Endothelial cell (in vitro differentiated cells): ENCODE data around the gene TMEM63A. TPM values are rescaled to one million over a fixed set of nuclear protein-coding genes. Genes with fewer than 3 reads are reported as not detected.
"Not testable (repeated sequence)": the region's sequence is repeated elsewhere in the genome, so short reads cannot be mapped to it uniquely, and the experiment has no call there.

Experiments
- DNase-seq: peaks from one replicate; pipeline ENCODE4 v3.0.0; 2021; ENCODE audit warnings: low spot score
- H3K27ac Mint-ChIP-seq: one replicate; pipeline ENCODE4 v1.8.0; 2021; ENCODE audit warnings: mixed read lengths, inconsistent platforms; ENCODE audit not compliant: unreplicated experiment
- H3K27me3 Mint-ChIP-seq: one replicate; pipeline ENCODE4 v1.8.0; 2021; ENCODE audit warnings: mild to moderate bottlenecking, moderate library complexity, mixed read lengths, inconsistent platforms; ENCODE audit not compliant: unreplicated experiment
- H3K36me3 Mint-ChIP-seq: one replicate; pipeline ENCODE4 v1.8.0; 2021; ENCODE audit warnings: mild to moderate bottlenecking, low read depth, mixed read lengths, inconsistent platforms; ENCODE audit not compliant: unreplicated experiment
- H3K4me1 Mint-ChIP-seq: one replicate; pipeline ENCODE4 v1.8.0; 2021; ENCODE audit warnings: mild to moderate bottlenecking, mixed read lengths, inconsistent platforms; ENCODE audit not compliant: unreplicated experiment
- H3K4me3 Mint-ChIP-seq: one replicate; pipeline ENCODE4 v1.8.0; 2021; ENCODE audit warnings: mild to moderate bottlenecking, mixed read lengths, inconsistent platforms; ENCODE audit not compliant: unreplicated experiment
- H3K9me3 Mint-ChIP-seq: one replicate; pipeline ENCODE4 v1.8.0; 2021; ENCODE audit warnings: mixed read lengths, inconsistent platforms; ENCODE audit not compliant: unreplicated experiment
- total RNA-seq: library from RNA; stranded (reverse); fragmentation: NEBNext Ultra II Directional; extraction: Animal tissue kit (Norgen Biotek cat#: 25700); gene quantifications from one replicate; pipeline ENCODE4 v1.2.1, GENCODE V29; 2021; ENCODE audit not compliant: unreplicated experiment
- TF ChIP-seq, protein P1 (sequence below): fragments of 200-600 bp; sonication (generic); IDR thresholded peaks from one replicate; pipeline ENCODE4 v1.5.0; 2021; ENCODE audit warnings: antibody characterized with exemption; ENCODE audit not compliant: unreplicated experiment

TMEM63A gene
- total RNA-seq, 1 donor from 2014 or later, result 79.9 TPM

DNA sequence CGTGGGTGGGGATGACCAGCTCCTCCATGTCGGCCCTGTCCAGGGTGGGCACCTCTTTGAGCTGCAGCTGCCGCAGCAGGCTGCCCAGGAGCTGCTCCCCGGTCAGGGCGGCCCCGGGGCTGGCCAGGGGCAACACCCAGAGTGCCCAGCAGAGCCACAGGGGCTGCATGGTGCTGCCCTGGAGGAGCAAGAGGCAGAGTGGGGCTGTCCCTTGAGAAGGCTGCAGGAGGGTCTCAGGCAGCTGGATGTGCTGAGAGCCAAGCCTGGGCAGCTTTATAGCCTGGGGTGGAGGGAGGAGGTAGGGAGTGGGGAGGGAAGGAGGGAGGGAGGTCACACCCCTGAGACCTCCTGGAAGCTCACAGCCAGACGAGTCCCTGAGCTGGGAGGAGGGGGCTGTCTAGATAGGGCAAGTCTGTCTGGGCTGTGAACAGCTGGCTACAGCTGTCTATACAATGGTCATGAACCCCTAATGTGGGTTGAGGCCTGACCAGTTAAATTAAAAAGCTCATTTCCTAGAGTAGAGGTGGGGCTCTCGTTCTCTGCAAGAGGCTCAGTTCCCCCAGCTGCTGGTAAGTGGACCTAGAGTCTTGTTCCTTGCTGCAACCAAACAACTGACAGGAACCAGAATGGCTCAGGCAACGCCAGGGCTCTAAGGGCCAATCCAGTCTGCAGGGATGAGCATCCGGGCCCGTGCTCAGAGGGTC lies 6.9 kb upstream of the TMEM63A start, which contains the start of gene LEFTY1:
LEFTY1 (minus strand) TSS at position 249 of the 704 bp plus-strand sequence; CDS start at position 169, 80 bp downstream.
- H3K27ac Mint-ChIP-seq, result peak within 1 kb of the TSS; percentile 20
- H3K4me3 Mint-ChIP-seq, result peak within 1 kb of the TSS; percentile 56
- H3K4me1 Mint-ChIP-seq, result peaks cover under 1% of the 10 kb centered on the region
- H3K36me3 Mint-ChIP-seq, result no peaks in the 10 kb centered on the region
- TF ChIP-seq, protein P1, sequence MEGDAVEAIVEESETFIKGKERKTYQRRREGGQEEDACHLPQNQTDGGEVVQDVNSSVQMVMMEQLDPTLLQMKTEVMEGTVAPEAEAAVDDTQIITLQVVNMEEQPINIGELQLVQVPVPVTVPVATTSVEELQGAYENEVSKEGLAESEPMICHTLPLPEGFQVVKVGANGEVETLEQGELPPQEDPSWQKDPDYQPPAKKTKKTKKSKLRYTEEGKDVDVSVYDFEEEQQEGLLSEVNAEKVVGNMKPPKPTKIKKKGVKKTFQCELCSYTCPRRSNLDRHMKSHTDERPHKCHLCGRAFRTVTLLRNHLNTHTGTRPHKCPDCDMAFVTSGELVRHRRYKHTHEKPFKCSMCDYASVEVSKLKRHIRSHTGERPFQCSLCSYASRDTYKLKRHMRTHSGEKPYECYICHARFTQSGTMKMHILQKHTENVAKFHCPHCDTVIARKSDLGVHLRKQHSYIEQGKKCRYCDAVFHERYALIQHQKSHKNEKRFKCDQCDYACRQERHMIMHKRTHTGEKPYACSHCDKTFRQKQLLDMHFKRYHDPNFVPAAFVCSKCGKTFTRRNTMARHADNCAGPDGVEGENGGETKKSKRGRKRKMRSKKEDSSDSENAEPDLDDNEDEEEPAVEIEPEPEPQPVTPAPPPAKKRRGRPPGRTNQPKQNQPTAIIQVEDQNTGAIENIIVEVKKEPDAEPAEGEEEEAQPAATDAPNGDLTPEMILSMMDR, result no peak
- H3K27me3 Mint-ChIP-seq, result peaks cover 4% of the 10 kb centered on the region
- no peaks in the 10 kb centered on the region for H3K9me3 Mint-ChIP-seq
- DNase-seq, result no peak

- Mint-ChIP-seq H3K27ac (no peak overlapping the region), H3K4me3 (peak overlapping the region; percentile 56)
Observed at GRCh38 chr1:225888289-225888897, 6.2 kb upstream of the TMEM63A start.

DNA sequence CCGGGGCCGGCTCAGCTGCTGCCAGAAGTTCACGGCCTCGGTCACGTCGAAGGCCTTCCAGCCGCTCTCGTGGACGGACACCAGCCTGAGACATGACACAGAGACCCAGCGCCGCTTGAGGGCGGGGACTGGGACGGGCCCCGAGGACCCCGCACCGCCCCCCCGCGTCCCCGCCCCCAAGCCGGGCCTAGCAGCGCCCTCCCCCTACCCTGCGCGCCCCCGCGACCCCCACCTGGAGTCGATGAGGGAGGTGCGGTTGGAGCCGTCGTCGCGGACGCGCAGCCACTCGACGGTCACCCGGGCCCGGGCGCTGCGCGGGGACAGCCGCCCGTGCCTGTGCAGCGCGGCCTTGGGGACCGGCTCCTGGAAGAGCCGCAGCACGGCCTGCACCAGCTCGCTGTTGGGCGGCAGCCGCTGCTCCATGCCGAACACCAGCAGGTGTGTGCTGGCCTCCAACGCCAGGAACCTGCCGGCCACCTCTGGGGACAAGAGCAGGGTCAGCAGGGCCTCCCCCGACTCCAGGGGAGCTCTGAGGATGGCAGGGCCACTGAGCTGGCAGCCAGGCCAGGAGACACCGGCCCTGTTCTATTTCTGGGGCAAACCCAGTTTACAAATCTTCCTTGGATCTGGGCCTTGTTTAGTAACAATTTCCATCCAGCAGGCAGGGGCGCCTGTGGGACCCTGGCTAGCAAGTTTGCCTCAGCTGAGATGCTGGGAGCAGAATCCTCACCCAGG lies 5.5 kb upstream of the TMEM63A start:
- peak overlapping the region; percentile 56 for H3K4me3 Mint-ChIP-seq
- not testable (repeated sequence) for H3K27ac Mint-ChIP-seq, H3K9me3 Mint-ChIP-seq, DNase-seq, H3K27me3 Mint-ChIP-seq, H3K4me1 Mint-ChIP-seq, H3K36me3 Mint-ChIP-seq

More at GRCh38 chr1:225888289-225888897, 6.2 kb upstream of the TMEM63A start:
- Mint-ChIP-seq H3K9me3 (no peaks in the 10 kb centered on the region), H3K27me3 (peaks cover 6% of the 10 kb centered on the region), H3K36me3 (no peaks in the 10 kb centered on the region), H3K4me1 (peaks cover 2% of the 10 kb centered on the region)
- TF ChIP-seq, protein P1, result no peak
- no peak for DNase-seq

DNA sequence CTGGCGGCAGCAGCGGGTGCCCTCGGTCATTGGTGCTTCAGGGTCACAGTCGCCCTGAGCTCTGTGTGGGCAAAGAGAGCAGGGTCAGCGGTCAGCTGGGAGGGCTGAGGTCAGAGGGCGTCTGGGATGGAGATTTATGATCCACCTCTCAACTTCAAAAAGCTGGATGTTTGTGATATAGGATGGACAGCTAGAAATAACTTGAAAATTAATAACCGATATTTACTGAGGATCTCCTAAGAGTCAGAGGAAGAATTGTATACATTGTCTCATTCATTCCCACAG lies 4.8 kb upstream of the TMEM63A start:
- H3K4me1 Mint-ChIP-seq, result peaks cover 2% of the 10 kb centered on the region
- H3K9me3 Mint-ChIP-seq, result no peaks in the 10 kb centered on the region
- DNase-seq, result no peak
- no peak overlapping the region for H3K4me3 Mint-ChIP-seq
- H3K27me3 Mint-ChIP-seq, result peaks cover 9% of the 10 kb centered on the region
- H3K27ac Mint-ChIP-seq, result no peak overlapping the region
- TF ChIP-seq, protein P1, result no peak
- H3K36me3 Mint-ChIP-seq, result no peaks in the 10 kb centered on the region

DNA sequence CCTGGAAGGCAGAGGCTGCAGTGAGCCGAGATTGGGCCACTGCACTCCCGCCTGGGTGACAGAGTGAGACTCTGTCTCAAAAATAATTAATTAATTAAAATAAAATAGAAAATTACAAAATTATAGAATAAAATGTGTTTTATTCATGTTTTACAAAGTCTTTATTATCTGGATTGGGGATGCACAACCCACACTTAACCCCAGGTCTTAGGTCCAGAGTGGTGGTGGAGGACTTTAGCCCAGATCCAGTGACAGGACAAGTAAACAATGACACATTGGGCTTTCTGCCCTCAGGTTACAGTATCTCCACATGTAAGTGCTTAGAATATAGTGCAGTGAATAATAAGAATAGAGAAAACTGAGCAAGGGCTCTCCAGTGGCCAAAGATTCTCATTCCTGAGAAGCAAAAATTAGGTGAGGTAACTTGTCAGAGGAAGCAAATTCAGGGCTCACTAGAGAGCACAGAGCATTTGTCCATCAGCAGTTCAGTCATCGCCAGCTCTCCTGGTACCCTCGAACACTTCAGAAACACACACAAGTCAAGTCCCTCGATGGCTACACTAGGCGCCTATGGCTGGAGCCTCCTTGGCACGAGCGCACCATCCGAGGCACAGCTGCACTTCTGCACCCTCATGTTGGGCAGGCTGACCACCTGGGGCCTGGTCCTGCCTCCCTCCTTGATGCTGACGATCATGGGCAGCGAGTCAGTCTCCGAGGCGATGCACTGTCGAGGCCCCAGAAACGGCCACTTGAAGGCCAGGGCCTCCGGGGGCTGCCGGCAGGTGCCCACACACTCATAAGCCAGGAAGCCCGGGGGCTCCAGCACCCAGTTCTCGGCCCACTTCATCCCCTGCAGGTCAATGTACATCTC lies 4.2 kb upstream of the TMEM63A start:
- Mint-ChIP-seq H3K4me3 (no peak overlapping the region), H3K9me3 (no peaks in the 10 kb centered on the region), H3K27me3 (peaks cover 8% of the 10 kb centered on the region), H3K4me1 (peaks cover 2% of the 10 kb centered on the region), H3K36me3 (no peaks in the 10 kb centered on the region), H3K27ac (peak overlapping the region; percentile 24)
- TF ChIP-seq, protein P1, result no peak
- no peak for DNase-seq
